KMS-11 (cell line): ENCODE data around the gene ADSL.

Experiments used
- H2AFZ ChIP-seq: fragments of 200-600 bp; sonication (generic); 2 replicates; pipeline ENCODE4 v1.6.1; 2016; ENCODE audit warnings: antibody characterized with exemption, mixed run types, low read depth
- H3K27ac ChIP-seq: fragments of 200-600 bp; sonication (generic); 2 replicates; pipeline ENCODE4 v1.6.1; 2016; ENCODE audit warnings: mild to moderate bottlenecking, mixed run types
- H3K27me3 ChIP-seq: fragments of 200-600 bp; sonication (generic); 2 replicates; pipeline ENCODE4 v1.6.1; 2017; ENCODE audit warnings: mild to moderate bottlenecking, low read depth, mixed run types, moderate library complexity; ENCODE audit not compliant: insufficient read depth
- H3K36me3 ChIP-seq: fragments of 200-600 bp; sonication (generic); 2 replicates; pipeline ENCODE4 v1.6.1; 2017; ENCODE audit warnings: mild to moderate bottlenecking, mixed run types; ENCODE audit not compliant: insufficient read depth
- H3K4me1 ChIP-seq: fragments of 200-600 bp; sonication (generic); 2 replicates; pipeline ENCODE4 v1.6.1; 2016; ENCODE audit warnings: mild to moderate bottlenecking, low read depth, mixed run types; ENCODE audit not compliant: poor library complexity, severe bottlenecking
- H3K4me2 ChIP-seq: fragments of 200-600 bp; sonication (generic); 2 replicates; pipeline ENCODE4 v1.7.0; 2016; ENCODE audit warnings: mild to moderate bottlenecking, mixed run types
- H3K4me3 ChIP-seq: fragments of 200-600 bp; sonication (generic); IDR thresholded peaks from 2 replicates; pipeline ENCODE4 v1.6.1; 2017; ENCODE audit warnings: low read depth, low read length, mixed read lengths; ENCODE audit not compliant: insufficient read depth
- H3K79me2 ChIP-seq: fragments of 200-600 bp; sonication (generic); 2 replicates; pipeline ENCODE4 v1.6.1; 2016; ENCODE audit warnings: low read depth, mixed run types; ENCODE audit not compliant: insufficient read depth
- H3K9ac ChIP-seq: fragments of 200-600 bp; sonication (generic); 2 replicates; pipeline ENCODE4 v1.6.1; 2016; ENCODE audit warnings: mild to moderate bottlenecking, mixed run types
- H4K20me1 ChIP-seq: fragments of 200-600 bp; sonication (generic); 2 replicates; pipeline ENCODE4 v1.6.1; 2016; ENCODE audit warnings: mild to moderate bottlenecking, mixed run types; ENCODE audit not compliant: insufficient read depth
- TF ChIP-seq, protein P1 (sequence below): fragments of 200-600 bp; sonication (generic); conservative IDR thresholded peaks from 2 replicates; pipeline ENCODE4 v1.6.1; 2017; ENCODE audit warnings: low read depth, mild to moderate bottlenecking, antibody characterized with exemption, low read length, moderate library complexity, mixed read lengths

ADSL gene

GRCh38 chr22:40361100-40361499 lies 14.8 kb downstream of the ADSL start:
- TF ChIP-seq, protein P1, sequence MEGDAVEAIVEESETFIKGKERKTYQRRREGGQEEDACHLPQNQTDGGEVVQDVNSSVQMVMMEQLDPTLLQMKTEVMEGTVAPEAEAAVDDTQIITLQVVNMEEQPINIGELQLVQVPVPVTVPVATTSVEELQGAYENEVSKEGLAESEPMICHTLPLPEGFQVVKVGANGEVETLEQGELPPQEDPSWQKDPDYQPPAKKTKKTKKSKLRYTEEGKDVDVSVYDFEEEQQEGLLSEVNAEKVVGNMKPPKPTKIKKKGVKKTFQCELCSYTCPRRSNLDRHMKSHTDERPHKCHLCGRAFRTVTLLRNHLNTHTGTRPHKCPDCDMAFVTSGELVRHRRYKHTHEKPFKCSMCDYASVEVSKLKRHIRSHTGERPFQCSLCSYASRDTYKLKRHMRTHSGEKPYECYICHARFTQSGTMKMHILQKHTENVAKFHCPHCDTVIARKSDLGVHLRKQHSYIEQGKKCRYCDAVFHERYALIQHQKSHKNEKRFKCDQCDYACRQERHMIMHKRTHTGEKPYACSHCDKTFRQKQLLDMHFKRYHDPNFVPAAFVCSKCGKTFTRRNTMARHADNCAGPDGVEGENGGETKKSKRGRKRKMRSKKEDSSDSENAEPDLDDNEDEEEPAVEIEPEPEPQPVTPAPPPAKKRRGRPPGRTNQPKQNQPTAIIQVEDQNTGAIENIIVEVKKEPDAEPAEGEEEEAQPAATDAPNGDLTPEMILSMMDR = no peak
- H3K27me3 ChIP-seq = no peaks in the 10 kb centered on the region
- no peak overlapping the region for H3K4me3 ChIP-seq
- no peak overlapping the region for H3K9ac ChIP-seq
- no peaks in the 10 kb centered on the region for H3K79me2 ChIP-seq
- no peak overlapping the region for H3K4me2 ChIP-seq
- peaks cover 28% of the 10 kb centered on the region; the same call in 1 of the 2 replicates for H3K36me3 ChIP-seq
- no peak overlapping the region for H2AFZ ChIP-seq
- H3K4me1 ChIP-seq = no peaks in the 10 kb centered on the region
- no peaks in the 10 kb centered on the region for H4K20me1 ChIP-seq
- H3K27ac ChIP-seq = no peak overlapping the region

DNA sequence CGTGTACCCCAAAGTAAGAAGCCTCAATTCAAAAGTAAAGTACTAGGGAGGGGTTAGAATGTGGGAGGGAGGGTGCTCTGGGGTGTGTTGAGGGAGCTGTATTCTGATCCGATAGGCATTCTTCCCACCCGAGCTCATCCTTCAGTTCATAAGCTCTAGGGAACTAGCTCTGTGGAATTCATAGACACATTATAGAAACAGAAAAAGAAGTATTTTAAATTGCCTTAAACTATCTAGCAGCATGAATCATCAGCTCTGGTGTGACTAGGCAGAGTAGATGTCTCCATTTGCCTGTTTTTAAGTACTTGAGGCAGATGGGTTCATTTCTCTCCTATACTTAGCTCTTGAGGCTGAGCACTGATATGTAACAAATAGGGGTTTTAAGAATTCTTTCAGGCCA lies 16.8 kb downstream of the ADSL start:
- no peaks in the 10 kb centered on the region for H4K20me1 ChIP-seq
- no peak overlapping the region for H3K27ac ChIP-seq
- TF ChIP-seq, protein P1 = no peak
- no peaks in the 10 kb centered on the region for H3K79me2 ChIP-seq
- H3K36me3 ChIP-seq = peaks cover 23% of the 10 kb centered on the region; the same call in 1 of the 2 replicates
- H3K4me1 ChIP-seq = no peaks in the 10 kb centered on the region
- no peaks in the 10 kb centered on the region for H3K27me3 ChIP-seq
- H3K4me2 ChIP-seq = no peak overlapping the region
- no peak overlapping the region for H2AFZ ChIP-seq
- no peak overlapping the region for H3K9ac ChIP-seq
- no peak overlapping the region for H3K4me3 ChIP-seq

- no peaks in the 10 kb centered on the region for H3K79me2 ChIP-seq
- H3K9ac ChIP-seq = no peak overlapping the region
- peaks cover under 1% of the 10 kb centered on the region for H3K4me1 ChIP-seq
- no peak overlapping the region for H3K4me3 ChIP-seq
- H3K27me3 ChIP-seq = no peaks in the 10 kb centered on the region
- H3K27ac ChIP-seq = no peak overlapping the region
- H3K4me2 ChIP-seq = no peak overlapping the region
- TF ChIP-seq, protein P1 = no peak
- H3K36me3 ChIP-seq = peaks cover 23% of the 10 kb centered on the region; the same call in 1 of the 2 replicates
- H4K20me1 ChIP-seq = no peaks in the 10 kb centered on the region
- no peak overlapping the region for H2AFZ ChIP-seq
Measured at GRCh38 chr22:40364431-40364830, 18.1 kb downstream of the ADSL start.

GRCh38 chr22:40366068-40366467 lies 19.8 kb downstream of the ADSL start:
- Histone ChIP-seq H2AFZ (no peak overlapping the region), H3K79me2 (peaks cover 2% of the 10 kb centered on the region), H3K36me3 (peaks cover 18% of the 10 kb centered on the region; the same call in 1 of the 2 replicates), H3K27me3 (no peaks in the 10 kb centered on the region), H3K4me2 (no peak overlapping the region), H3K9ac (no peak overlapping the region), H3K4me3 (no peak overlapping the region), H3K4me1 (peaks cover 8% of the 10 kb centered on the region), H4K20me1 (no peaks in the 10 kb centered on the region), H3K27ac (no peak overlapping the region)
- TF ChIP-seq, protein P1 = no peak

DNA sequence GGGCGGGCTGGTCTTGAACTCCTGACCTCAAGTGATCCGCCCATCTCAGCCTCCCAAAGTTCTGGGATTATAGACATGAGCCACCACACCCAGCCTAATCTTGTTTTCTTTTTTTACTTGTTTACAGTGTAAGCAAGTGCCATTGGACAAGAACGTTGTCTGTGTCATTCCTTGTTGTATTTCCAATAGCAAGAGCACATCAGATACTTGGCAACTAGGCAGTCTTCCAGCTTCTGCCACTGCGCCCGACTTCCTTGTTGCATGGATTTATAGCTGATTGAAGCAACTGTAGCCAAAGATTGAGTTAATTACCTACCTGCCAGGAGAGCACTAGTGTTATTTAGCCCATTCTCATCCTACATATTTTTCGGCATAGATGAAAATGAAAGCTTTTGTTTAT lies 21.0 kb downstream of the ADSL start:
- H4K20me1 ChIP-seq = no peaks in the 10 kb centered on the region
- TF ChIP-seq, protein P1 = no peak
- H3K27ac ChIP-seq = no peak overlapping the region

More for the DNA sequence above, 21.0 kb downstream of the ADSL start:
- no peaks in the 10 kb centered on the region for H3K27me3 ChIP-seq
- no peak overlapping the region for H3K4me2 ChIP-seq
- H3K36me3 ChIP-seq = peaks cover 16% of the 10 kb centered on the region; the same call in 1 of the 2 replicates
- H3K4me3 ChIP-seq = no peak overlapping the region
- no peak overlapping the region for H2AFZ ChIP-seq
- H3K9ac ChIP-seq = no peak overlapping the region
- H3K4me1 ChIP-seq = peaks cover 21% of the 10 kb centered on the region
- peaks cover 10% of the 10 kb centered on the region for H3K79me2 ChIP-seq
